ENCODE data around the gene NPSR1. TPM values are rescaled to one million over a fixed set of nuclear protein-coding genes. Genes with fewer than 3 reads are reported as not detected.
"Not testable (repeated sequence)": the region's sequence is repeated elsewhere in the genome, so short reads cannot be mapped to it uniquely, and the experiment has no call there.

NPSR1 gene
- not detected for total RNA-seq

GRCh38 chr7:34657632-34658268 lies at the start of gene NPSR1:
NPSR1 (plus strand) TSS chr7:34658218; CDS start chr7:34658413, 195 bp downstream.
- H3K4me1 ChIP-seq, result no peaks in the 10 kb centered on the region
- TF ChIP-seq CTCF (IDR thresholded peaks at IDR 0.05 in 4 of 5, conservative IDR thresholded peaks at IDR 0.05 in 1 of 5), result no peak
- TF ChIP-seq POLR2A (IDR thresholded peaks at IDR 0.05), result no peak
- ATAC-seq, result no peak
- no peaks in the 10 kb centered on the region for H3K27me3 ChIP-seq
- H3K27ac ChIP-seq, result no peak within 1 kb of the TSS
- no peaks in the 10 kb centered on the region for H3K9me3 ChIP-seq
- in situ Hi-C loops (cut with MboI; ENCODE audit: low sequenced_read_pairs in 4 of 4), result no loop called here
- H3K36me3 ChIP-seq, result no peaks in the 10 kb centered on the region
- intact Hi-C loops (cut with DNase I; ENCODE audit: low total_unique reads), result no loop called here
- DNase-seq, result no peak
- no peak within 1 kb of the TSS for H3K4me3 ChIP-seq

- H3K9me3 ChIP-seq, result no peaks in the 10 kb centered on the region
- no peak overlapping the region for H3K4me3 ChIP-seq
- in situ Hi-C loops (cut with MboI; ENCODE audit: low sequenced_read_pairs in 4 of 4), result no loop called here
- DNase-seq (no peak), ATAC-seq (no peak)
- intact Hi-C loops (cut with DNase I; ENCODE audit: low total_unique reads), result no loop called here
- no peaks in the 10 kb centered on the region for H3K36me3 ChIP-seq
- TF ChIP-seq CTCF (IDR thresholded peaks at IDR 0.05 in 4 of 5, conservative IDR thresholded peaks at IDR 0.05 in 1 of 5), result no peak
- TF ChIP-seq POLR2A (IDR thresholded peaks at IDR 0.05), result no peak
- no peak overlapping the region for H3K27ac ChIP-seq
- no peaks in the 10 kb centered on the region for H3K27me3 ChIP-seq
- no peaks in the 10 kb centered on the region for H3K4me1 ChIP-seq
These were observed 45.4 kb upstream of the NPSR1 start for GRCh38 chr7:34612661-34613060.

GRCh38 chr7:34620425-34620824 lies 37.6 kb upstream of the NPSR1 start:
- TF ChIP-seq CTCF (IDR thresholded peaks at IDR 0.05 in 4 of 5, conservative IDR thresholded peaks at IDR 0.05 in 1 of 5), result no peak
- no peak for TF ChIP-seq POLR2A (IDR thresholded peaks at IDR 0.05)
- no peak overlapping the region for H3K4me3 ChIP-seq
- H3K36me3 ChIP-seq, result no peaks in the 10 kb centered on the region
- no peaks in the 10 kb centered on the region for H3K27me3 ChIP-seq
- intact Hi-C loops (cut with DNase I; ENCODE audit: low total_unique reads) (no loop called here), in situ Hi-C loops (cut with MboI; ENCODE audit: low sequenced_read_pairs in 4 of 4) (no loop called here)
- DNase-seq (no peak), ATAC-seq (no peak)
- H3K4me1 ChIP-seq, result no peaks in the 10 kb centered on the region
- H3K9me3 ChIP-seq, result no peaks in the 10 kb centered on the region
- H3K27ac ChIP-seq, result no peak overlapping the region

GRCh38 chr7:34622182-34622581 lies 35.8 kb upstream of the NPSR1 start:
- ATAC-seq (no peak), DNase-seq (no peak)
- Histone ChIP-seq H3K4me3 (no peak overlapping the region), H3K36me3 (no peaks in the 10 kb centered on the region), H3K27me3 (no peaks in the 10 kb centered on the region), H3K9me3 (no peaks in the 10 kb centered on the region), H3K4me1 (no peaks in the 10 kb centered on the region), H3K27ac (no peak overlapping the region)
- intact Hi-C loops (cut with DNase I; ENCODE audit: low total_unique reads) (no loop called here), in situ Hi-C loops (cut with MboI; ENCODE audit: low sequenced_read_pairs in 4 of 4) (no loop called here)
- TF ChIP-seq CTCF (IDR thresholded peaks at IDR 0.05 in 4 of 5, conservative IDR thresholded peaks at IDR 0.05 in 1 of 5) (no peak), POLR2A (IDR thresholded peaks at IDR 0.05) (no peak)

- ATAC-seq (no peak), DNase-seq (no peak)
- Histone ChIP-seq H3K4me3 (no peak overlapping the region), H3K4me1 (no peaks in the 10 kb centered on the region), H3K27ac (no peak overlapping the region), H3K36me3 (no peaks in the 10 kb centered on the region), H3K27me3 (no peaks in the 10 kb centered on the region), H3K9me3 (no peaks in the 10 kb centered on the region)
- no peak for TF ChIP-seq POLR2A (IDR thresholded peaks at IDR 0.05)
- no peak for TF ChIP-seq CTCF (IDR thresholded peaks at IDR 0.05 in 4 of 5, conservative IDR thresholded peaks at IDR 0.05 in 1 of 5)
- in situ Hi-C loops (cut with MboI; ENCODE audit: low sequenced_read_pairs in 4 of 4), result no loop called here
- intact Hi-C loops (cut with DNase I; ENCODE audit: low total_unique reads), result no loop called here
These were observed 35.2 kb upstream of the NPSR1 start for GRCh38 chr7:34622771-34623250.

GRCh38 chr7:34628618-34629017 lies 29.4 kb upstream of the NPSR1 start:
- H3K36me3 ChIP-seq; H3K9me3 ChIP-seq; DNase-seq; ATAC-seq; H3K4me3 ChIP-seq; H3K27ac ChIP-seq; H3K27me3 ChIP-seq; intact Hi-C loops (cut with DNase I; ENCODE audit: low total_unique reads); in situ Hi-C loops (cut with MboI; ENCODE audit: low sequenced_read_pairs in 4 of 4); H3K4me1 ChIP-seq: not testable (repeated sequence)
